ENCODE results near the gene TECPR1.
A peak's percentile ranks its signal among the peaks of the same experiment; 100 is the strongest.

TECPR1 gene
- total RNA-seq = 118 to 123 reads per million in 2 donors

- DNase-seq = peak; percentile 75
Measured at GRCh38 chr7:98251601-98252424, at the start of gene TECPR1. Gene TECPR1 (minus strand): TSS chr7:98252232. CDS start chr7:98246146, 6,086 bp downstream.

- DNase-seq = no peak
Measured at GRCh38 chr7:98300595-98301372, 48.8 kb upstream of the TECPR1 start.

DNA sequence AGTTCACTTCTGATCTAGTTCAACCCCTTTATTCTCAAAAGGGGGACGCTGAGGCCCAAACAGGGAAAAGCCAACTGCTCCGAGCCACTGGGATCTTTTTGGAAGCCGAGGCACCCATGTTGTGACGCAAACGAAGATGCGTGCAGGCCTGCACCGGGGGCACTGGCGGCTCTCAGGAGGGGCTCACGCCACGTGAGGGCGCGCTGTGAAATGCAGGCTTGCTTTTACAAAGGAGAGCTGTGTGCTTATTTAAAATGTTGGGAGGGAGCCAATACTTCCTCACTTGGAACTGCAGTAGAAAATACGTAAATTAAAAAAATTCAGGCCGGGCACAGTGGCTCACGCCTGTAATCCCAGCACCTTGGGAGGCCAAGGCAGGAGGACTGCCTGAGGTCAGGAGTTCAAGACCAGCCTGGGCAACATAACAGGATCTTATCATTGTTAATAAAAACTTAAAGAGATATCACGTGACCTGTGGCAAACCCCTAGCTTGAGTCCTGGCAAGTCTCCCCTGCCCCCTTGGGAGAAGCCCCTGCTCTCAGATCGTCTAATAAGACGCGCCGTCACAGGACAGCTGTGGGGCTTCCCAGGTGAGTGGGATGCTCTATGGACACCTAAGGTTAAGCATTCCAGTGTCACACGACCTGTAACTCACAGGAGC, 45.7 kb upstream of the TECPR1 start:
- DNase-seq = no peak

DNA sequence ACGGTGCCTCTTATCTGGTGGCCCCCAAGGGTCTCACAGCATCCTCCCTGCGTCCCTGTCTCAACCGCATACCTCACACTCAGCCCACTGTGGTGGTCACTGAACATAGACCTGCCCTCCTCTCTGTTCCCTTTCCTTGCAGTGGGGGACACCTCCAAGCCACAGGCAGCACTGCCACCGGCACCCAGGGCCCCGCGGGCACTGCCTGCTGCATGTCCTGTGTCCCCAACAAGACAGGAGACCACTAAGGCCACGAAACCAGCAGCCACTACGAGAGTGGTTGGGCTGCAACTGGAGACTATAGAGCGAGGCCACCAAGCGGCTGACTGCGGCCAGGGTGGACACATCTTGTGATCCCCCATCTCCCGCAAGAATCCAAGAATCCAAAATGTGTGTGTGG, 44.8 kb upstream of the TECPR1 start:
- DNase-seq = no peak

DNA sequence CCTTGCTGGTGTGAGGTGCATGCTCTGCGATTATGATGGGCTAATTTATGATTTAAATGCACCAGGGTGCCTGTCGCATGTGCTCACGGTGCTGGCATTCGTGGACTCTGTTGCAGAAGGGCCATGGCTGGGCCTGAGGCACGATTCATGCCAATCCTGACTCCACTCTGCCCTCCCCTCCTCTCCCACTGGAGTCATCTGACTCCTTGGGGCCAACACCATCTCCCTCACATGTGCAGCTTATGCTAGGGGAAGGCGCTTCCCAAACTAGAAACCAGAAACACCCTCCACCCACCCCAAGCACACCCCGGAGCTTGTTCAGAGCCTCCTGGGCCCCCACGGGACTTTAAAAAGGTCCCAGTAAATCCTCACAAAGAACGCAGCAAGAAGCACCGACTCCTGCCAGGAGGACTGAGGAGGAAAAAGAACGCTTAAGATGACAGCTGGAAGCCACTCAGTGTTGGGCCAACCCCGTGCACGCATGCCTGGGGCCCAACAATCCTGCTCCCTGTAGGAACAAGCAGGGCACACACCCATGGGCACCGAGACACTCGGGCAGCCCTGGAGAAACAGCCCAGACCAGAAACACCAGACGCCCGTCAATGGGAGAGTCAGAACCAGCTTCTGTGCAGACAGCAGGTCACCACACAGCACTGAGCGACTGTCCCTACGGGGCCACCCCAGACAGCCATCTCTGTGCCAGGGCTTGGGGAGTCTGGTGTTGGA, 43.6 kb upstream of the TECPR1 start:
- no peak for DNase-seq

DNA sequence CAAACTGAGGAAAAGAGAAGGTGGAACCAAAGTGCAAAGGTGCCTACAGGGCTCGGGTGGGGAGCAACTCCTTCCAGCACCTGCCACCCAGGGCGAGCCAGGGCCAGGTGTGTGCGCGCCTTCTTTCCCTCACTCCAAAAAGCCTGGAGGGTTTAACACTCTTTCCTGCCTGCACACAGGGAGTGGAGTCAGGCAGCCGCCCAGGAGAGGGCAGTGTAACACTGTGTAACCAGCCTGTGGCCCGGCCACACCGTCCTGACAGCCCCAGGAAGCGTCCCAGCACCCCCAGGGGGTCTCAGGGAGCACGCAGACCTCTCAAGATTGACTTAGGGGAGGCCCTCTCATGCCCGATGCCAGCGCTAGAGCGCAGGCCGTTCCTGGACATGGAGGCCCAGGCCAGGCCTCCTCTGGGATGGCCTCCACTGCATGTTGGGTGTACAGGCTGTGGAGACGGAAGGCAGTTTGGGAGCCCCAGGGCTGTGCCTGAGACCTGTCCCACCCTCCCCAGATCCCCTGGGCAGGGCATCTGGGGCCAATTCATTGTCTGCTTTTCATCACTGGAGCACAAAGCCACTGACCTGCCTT, 42.9 kb upstream of the TECPR1 start:
- DNase-seq = no peak

DNA sequence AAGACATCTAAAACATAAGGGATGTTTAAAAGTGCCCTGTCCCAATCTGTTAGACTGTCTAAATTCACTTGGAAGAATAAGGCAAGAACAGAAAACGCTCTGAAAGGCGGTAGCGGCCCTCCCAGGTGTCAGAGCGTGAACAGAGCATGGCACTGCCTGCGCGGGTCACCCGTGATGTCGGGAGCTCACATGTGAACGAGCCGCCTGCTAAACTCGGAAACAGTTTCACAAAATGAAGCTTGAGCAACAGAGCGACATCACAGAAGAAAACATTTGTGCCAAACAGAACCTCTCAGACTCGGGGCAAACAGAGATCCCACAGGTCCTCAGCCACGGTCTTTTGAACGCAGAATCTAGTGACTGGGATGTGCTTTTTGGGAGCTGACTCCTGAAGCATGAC, 42.3 kb upstream of the TECPR1 start:
- no peak for DNase-seq

DNA sequence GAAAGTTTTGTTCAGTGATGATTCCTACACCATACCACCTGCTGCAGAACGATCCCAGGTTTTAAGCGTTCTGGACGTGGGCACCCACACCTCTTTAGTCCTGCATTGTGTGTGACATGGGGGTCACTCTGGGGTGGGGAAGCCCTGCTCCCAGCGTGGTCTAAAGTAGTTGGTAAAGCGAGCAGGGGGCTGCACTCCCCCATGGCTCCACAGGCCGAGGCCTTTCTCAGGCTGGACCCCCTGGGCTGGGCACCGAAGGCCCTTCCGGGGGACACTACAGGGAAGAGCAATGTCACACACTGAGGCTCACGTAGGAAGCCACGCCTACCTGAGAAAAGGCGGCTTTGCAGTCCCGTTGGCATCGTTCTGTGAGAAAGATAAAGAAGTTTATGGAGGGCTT, 41.7 kb upstream of the TECPR1 start:
- DNase-seq = no peak

- no peak for DNase-seq
Measured at GRCh38 chr7:98293265-98293664, 41.2 kb upstream of the TECPR1 start.

DNA sequence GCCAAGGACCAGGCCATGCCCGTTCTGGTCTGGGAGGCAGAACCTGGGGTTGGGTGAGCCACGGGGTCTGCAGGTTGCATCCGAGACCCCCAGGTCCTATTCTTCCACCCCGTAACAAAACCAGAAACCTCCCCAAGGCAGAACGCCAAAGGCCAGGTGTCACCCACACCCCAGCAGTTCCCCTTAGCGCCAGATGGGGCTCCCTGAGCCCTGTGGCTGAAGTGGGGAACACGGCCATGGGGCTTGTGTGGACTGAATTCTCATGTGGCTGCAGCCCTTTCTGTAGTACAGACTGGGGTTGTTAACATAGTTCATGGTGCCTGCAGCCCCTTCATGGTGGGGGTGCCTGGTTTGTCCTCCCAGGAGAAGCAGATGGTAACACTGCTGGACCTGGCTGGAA, 39.7 kb upstream of the TECPR1 start:
- no peak for DNase-seq

- DNase-seq = no peak
Measured at GRCh38 chr7:98289333-98289875, 37.4 kb upstream of the TECPR1 start.

- no peak for DNase-seq
Measured at GRCh38 chr7:98288064-98288823, 36.2 kb upstream of the TECPR1 start.

DNA sequence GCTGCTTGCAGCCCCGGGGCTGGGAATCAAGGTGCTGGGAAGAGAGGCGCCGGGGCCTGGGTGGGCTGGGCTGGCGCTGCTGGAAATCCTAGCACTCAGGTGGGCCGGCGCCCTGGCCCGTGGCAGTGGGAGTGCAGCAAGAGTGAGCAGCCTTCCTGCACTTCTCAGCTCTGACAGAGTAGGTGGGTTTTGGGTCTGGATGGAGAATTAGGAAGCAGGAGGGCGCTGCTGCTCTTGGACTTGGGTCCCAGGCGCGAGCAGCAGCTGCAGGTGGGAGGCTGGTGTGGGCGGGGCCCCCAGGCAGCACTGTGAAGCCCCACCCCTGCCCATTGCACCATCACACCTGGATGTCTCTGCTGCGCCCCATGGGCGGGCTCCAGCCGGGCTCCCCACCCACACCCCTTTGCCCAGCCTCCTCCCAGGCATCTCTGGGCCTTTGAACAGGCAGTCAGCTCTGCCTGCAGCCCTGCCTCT, 35.5 kb upstream of the TECPR1 start:
- no peak for DNase-seq

GRCh38 chr7:98286701-98287485, 34.9 kb upstream of the TECPR1 start:
- DNase-seq = no peak

- DNase-seq = no peak
Measured at GRCh38 chr7:98286093-98286539, 34.1 kb upstream of the TECPR1 start.

GRCh38 chr7:98285157-98286092, 33.4 kb upstream of the TECPR1 start:
- no peak for DNase-seq

DNA sequence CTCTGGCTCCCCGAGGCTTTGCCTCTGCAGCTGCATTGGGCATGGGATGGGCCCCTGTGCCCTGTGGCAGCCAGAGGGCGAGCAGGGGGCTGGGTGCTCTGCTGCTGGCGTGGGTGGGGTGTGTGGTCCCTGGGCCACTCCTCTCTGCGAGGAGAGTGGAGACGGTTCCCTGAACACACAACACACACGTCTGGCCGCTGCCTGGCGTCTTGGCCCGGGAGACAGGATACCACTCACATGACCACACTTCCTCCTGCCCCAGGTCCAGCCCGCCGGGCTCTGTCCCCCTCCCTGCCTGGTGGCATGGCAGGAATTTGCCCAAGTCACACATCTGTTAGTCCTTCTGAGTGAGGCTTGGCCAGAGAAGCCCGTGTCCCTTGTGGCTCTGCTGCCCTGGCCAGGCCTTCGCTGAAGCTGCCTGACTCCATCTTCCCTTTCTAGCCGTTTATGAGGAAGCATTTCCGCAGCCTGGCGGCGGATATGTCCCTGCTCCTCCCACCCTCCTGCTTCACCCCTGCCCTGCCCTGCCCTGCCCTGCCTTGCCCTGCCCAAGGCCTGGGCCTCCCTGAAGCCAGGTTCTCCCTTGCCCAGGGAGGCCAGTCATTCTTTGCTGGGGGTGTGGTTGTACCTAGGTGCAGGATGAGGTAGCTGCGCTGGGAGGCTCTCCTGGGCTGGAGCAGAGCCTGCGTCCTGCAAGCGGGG, 32.5 kb upstream of the TECPR1 start:
- DNase-seq = no peak

GRCh38 chr7:98283887-98284222, 31.8 kb upstream of the TECPR1 start:
- no peak for DNase-seq

All from T-helper 9 cell (primary cell).